ENCODE results near the gene C1orf159.

DNA sequence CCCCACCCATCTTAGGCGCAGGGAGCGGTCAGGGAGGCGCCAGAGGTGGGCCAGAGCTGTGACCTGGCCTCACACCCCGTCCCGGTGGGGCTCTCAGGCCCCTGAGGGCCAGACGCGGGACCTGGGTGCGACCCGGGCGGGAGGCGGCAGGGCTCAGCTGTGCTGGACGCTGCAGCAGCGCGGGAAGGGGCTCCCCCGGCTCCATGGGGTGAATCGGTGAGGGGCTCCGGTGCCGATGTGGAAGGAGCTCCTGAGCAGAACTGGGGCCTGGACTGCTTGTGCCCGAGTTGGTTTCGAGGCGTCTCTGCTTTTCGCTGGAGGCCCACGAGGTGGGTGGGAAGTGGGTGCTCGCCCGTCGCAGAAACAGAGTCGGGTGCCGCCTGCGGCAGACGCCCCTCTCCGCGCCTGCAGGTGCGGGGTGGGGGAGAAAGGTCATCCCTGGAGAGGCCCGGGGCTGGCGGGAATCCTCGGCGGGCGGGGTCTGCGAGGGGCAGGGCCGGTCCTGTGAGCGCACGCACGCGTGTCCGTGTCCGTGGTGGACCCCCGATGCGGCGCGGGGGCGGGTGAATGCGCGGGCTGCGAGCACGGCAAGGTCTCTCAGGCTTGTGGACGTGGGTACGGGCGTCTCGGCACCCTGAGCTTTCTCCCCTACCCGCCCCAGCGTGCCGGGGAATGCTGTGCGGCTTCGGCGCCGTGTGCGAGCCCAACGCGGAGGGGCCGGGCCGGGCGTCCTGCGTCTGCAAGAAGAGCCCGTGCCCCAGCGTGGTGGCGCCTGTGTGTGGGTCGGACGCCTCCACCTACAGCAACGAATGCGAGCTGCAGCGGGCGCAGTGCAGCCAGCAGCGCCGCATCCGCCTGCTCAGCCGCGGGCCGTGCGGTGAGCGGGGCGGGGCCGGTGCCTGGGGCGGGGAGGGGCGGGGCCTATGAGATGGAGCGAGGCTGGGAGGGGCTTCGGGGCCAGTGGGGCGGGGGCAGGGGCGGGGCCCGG, 75.6 kb downstream of the C1orf159 start:
- no peak for TF ChIP-seq POLR2A (IDR thresholded peaks at IDR 0.05; ENCODE audit: low read length)
- no peak for TF ChIP-seq GATA1 (IDR thresholded peaks at IDR 0.05; ENCODE audit: low read depth, low read length)

All from erythroblast (primary cell).